GF-D8 (cell line): ENCODE results near the gene NCCRP1.

Experiments used
- DNase-seq: peaks from one replicate; lab custom pipeline; 2025; lab: John Stamatoyannopoulos, UW

The NCCRP1 gene

DNA sequence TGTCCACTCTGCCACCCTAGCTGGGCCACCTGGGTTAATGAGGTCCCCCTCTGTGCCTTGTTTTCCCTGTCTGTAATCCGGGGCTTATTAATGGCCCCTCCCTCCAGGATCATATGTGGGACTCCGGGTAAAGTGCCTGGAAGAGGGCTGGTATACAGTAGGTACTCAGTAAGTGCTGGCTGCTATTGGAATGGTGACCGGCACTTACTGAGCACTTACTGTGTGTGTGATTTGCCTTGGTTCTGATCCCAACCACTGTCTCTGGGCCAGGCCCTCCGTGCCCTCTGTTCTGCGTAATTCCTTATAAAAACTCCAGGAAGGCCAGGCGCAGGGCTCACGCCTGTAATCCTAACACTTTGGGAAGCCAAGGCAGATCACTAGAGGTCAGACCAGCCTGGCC lies 30.9 kb upstream of the NCCRP1 start:
- no peak for DNase-seq

DNA sequence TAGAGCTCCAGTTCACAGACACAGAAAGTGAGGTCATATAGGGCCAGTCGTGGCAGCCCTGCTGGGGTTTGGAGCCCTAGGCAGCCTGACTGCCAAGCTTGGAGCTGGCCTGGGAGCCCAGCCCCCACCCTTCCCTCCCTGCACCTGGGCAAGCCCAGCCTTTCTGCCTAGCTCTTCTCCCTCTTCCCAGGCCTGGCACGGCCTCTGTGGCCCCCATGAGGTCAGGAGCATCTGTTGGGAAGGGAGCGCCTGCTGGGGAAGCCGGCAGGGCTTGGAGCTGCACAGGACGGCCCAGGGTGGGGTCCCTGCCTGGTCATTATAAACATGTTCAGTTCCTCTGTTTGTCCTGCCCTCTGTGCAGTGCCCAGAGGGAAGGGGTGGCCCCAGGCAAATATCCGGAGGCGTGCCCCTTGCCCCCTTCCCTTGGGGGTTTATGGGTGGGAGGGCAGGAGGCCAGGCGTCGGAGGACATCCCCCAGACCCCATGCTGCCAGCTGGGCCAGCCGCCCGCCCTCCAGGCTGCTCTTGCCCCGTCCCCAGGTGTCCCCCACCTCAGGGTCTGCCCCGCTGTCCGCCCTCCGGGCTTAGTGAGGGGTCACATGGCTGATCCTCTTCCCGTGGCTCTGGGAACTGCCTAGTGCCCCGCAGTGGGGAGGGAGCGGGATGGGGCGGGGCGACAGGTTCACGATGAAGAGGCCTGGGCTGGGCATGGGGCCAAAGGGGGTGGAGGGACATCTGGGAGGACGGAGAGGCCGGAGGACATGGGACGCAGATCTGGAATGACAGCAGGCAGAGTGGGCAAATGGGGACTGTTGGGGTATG lies 30.0 kb upstream of the NCCRP1 start:
- no peak for DNase-seq

DNA sequence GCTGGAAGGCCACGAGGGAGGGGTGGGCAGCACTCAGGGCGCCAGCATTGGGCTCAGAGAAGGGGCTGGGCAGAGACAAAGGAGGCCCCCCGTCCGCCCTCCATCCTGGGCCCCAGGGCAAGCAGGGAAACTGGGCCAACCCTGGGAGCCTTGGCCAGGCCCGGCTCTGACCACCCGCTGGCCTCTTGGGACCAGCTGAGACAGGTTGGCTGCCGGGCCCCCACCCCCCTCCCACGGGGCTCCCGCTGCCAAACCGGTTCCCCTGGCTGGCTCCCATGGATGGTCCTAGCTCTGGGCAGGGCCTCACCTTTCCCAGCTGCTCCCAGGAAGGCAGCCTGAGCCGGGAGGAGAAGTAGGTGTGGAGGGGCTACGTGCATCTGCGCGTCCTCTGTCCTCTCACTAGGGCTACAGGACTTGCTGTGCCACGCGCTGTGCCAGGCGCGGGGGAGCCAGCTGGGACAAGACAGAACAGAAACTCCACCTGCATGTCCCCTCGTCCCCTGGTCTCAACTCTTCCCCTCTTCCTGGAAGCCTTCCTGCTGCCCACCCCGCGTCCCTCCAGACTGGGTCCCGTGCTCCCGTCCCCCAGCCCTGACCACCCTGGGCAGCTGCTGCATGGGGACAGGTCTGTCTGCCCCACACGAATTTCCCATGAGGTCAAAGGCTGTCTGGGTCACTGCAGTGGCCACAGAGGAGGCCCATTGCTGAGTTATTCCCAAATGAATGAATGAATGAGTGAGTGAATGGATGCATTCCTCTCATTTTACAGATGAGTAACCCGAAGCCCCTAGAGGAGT lies 29.1 kb upstream of the NCCRP1 start:
- DNase-seq: no peak

DNA sequence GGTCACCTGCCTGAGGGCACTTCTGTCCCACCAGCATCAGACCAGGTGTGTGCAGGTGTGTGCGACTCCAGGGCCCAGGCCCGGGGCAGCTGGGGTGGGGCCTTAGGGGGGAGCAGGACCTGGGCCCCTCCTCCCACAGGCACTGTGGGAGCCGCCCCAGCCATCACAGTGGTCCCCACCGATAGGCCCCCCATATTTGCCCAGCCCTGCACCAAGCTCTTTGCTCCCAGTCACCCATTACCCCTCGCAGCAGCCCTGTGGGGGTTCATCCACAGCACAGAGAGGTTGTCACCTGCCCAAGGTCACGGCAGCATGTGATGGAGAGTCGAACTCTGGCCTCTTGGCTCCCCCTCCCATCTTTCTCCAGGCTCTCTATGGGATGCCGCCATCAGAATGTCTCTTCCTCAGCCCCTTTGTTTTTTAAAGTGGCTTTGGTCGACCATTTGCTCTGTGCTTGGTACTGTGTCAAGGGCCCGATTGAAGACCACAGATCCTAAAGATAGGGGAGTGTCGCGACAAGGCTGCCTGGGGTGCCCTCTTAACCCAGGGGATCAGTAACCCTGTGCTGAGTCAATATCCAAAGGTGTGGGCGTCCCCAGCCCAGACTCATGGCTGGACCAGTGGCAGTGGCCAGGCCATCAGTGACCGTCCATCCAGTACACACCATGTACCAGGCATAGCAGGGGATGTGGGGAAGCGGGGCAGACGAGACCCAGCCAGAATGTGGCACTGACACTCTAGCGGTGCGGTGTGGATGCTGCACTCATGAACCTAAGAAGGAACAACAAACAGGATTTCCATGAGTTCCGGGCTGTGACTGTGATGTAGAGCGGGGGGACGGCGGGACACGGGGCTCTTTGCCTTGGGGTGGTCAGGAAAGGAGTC lies 28.3 kb upstream of the NCCRP1 start:
- DNase-seq: no peak

DNA sequence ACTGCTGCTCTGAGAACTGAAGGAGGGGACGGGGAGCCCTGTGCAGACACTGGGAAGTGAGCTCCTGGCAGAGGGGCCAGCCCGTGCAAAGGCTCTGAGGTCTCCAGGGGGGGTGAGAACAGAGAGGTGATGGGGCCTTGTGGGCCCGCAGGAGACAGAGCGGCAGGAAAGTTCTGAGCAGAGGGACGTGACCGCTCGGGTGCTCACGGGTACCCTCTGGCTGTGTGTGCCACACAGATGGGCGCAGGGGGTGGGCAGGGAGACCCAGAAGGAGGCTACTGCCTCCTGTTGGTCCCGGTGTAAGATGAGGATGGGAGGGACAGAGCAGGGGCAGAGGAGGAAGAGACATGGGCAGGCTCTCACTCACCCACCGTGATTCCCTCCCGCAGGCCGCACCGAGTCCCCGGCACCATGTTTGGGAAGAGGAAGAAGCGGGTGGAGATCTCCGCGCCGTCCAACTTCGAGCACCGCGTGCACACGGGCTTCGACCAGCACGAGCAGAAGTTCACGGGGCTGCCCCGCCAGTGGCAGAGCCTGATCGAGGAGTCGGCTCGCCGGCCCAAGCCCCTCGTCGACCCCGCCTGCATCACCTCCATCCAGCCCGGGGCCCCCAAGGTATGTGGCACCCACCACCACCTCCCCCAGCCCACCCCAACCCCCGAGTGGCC lies 27.5 kb upstream of the NCCRP1 start:
- no peak for DNase-seq

DNA sequence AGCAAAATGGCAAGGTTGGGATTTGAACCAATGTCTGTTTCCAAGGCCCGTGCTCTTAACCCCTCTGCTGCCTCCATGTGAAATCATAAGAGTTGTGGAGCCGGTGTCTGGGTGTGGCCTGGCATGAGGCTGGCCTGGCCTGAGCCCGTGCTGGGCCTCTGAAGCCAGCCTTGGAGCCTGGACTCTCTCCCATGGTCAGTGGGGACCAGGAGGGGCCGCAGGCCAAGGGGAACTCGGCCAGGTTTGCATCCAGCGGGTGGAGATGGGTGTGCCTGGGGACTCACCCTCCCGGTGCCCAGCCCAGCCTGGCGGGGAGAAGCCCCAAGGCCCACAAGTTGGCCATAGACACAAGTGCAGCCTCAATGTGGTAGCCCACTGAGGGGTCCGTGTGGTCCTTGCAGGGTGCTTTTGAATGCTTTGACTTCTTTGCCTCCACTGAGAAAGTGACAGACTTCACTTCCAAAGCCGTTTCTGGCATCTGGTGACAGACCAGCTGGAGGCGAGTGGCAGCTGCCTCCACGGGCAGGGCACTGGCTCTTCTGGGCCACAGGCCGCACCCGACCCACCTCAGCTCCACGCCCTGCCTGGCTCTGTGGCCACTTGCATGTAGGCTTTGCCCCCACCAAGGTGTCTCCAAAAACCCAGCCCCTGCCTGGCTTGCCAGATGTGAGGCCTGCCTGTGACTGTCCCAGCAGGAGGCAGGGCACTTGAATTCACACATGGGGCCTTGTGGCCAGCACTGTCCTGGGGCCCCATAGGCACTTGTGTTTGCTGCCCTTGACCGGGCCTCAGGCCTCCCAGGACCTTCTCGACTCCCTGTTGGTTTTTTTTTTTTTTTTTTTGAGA lies 26.2 kb upstream of the NCCRP1 start:
- DNase-seq: no peak

DNA sequence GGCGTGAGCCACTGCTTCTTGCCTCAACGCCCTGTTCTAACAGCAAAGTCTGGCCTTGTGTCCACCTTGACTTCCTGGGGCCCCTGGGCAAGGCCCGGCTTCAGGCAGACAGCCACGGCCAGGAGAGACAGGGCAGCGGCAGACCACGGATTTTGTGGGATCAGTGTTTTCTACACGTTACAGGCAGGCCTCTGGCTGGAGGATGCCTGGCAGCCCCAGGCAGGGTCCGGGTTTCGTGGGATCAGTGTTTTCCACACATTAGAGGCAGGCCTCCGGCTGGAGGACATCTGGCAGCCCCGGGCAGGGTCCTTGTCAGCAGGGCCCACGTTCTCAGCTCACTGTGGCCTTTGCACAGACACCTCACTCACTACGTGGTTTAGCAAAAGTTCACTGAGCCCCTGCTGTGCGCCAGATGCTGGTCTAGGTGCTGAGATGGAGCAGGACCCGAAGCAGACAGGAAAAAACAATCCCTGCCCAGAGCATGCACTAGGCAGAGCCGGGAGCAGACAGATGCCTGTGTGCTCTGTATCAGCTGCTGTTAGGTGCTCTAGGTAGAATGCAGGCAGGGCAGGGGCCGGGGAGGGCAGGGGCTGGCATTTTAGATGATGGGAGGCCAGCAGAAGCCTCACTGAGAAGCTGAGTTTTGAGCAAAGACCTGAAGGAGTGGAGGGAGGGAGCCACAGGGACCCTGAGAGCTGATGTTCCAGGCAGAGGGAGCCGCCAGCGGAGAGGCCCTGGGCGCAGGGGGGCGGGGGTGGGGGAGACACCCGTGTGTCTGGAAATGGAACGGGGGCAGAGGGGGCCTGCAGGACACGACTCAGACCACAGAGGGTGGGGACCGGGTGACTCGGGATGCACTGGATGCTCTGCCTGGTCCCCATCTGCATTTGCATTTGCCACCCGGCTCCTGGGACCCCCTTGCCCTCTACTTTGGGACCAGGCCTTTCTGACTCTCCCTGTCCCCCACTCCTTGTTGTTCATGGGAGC lies 25.0 kb upstream of the NCCRP1 start:
- no peak for DNase-seq

DNA sequence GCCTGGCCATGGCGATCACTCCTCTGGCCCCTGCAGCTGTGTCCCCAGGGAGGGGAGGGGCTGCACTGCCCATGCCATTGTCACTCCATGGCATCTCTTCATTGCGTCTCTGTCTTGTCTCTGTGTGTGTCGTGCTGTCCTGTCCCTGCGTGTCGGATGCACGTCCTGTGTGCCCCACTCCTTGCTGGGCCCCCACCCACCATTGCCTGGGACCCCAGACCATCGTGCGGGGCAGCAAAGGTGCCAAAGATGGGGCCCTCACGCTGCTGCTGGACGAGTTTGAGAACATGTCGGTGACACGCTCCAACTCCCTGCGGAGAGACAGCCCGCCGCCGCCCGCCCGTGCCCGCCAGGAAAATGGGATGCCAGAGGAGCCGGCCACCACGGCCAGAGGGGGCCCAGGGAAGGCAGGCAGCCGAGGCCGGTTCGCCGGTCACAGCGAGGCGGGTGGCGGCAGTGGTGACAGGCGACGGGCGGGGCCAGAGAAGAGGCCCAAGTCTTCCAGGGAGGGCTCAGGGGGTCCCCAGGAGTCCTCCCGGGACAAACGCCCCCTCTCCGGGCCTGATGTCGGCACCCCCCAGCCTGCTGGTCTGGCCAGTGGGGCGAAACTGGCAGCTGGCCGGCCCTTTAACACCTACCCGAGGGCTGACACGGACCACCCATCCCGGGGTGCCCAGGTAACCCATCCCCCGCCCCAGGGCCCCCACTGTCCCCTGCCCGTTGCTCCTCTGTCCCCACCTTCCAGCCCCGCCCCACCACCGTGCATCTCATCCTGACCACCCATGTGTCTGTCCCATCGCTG lies 23.9 kb upstream of the NCCRP1 start:
- DNase-seq: no peak

DNA sequence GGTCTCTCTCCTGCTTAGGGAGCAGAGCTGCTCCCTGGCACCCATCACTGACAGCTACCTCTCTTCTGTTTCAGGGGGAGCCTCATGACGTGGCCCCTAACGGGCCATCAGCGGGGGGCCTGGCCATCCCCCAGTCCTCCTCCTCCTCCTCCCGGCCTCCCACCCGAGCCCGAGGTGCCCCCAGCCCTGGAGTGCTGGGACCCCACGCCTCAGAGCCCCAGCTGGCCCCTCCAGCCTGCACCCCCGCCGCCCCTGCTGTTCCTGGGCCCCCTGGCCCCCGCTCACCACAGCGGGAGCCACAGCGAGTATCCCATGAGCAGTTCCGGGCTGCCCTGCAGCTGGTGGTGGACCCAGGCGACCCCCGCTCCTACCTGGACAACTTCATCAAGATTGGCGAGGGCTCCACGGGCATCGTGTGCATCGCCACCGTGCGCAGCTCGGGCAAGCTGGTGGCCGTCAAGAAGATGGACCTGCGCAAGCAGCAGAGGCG lies 23.2 kb upstream of the NCCRP1 start:
- DNase-seq: no peak

DNA sequence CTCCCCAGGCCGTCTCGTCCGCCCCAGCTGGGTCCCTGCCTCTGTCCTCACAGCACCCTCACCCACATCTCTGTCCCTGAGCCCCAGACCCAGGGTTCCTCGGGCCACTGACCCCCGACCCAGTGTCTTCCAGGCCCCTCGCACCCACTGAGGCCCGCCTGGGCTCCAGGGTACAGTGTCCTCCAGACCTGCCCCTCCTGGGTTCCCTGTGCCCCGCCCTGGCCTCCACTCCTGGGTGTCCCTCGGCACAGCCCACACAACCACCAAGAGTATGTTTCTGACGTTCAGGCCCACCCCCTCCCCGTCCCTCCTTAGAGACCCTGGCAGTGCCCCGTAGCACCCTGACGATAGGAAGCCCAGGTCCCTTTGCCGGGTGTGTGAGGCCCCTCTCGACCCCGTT lies 22.6 kb upstream of the NCCRP1 start:
- no peak for DNase-seq

DNA sequence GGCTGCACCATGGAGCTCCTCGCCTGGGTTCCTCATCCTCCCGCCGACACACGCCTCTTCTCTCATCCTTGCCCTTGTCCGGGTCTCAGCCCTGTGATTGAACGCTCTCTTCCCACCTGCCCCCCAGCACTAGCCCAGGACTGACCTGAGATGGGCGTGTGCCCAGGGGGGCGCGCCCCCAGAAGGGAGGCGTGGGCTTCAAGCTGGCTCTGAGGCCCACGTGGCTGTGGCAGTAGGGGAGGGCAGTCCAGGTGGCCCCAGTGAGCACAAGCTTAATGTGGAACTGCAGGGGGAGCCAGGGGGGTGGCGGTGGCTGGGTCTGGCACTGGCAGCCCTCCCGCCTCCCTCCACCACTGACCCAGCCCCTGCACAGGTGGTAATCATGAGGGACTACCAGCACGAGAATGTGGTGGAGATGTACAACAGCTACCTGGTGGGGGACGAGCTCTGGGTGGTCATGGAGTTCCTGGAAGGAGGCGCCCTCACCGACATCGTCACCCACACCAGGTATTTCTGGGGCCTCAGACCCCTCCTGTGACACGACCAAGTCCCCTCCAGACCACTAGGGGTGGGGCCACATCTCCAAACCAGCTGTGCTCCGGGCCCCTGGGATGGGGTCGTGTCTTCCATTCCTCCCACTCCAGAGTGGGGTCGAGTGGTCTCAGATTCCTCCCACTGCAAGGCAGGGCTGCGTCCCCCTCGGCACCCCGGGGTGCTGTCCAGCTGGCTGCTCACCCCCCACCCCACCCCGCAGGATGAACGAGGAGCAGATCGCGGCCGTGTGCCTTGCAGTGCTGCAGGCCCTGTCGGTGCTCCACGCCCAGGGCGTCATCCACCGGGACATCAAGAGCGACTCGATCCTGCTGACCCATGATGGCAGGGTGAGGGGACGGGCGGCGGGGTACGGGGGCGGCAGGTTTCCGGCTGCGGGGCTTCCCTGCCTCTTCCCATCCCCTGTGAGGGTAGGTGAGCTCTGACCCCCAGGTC lies 21.9 kb upstream of the NCCRP1 start:
- no peak for DNase-seq

DNA sequence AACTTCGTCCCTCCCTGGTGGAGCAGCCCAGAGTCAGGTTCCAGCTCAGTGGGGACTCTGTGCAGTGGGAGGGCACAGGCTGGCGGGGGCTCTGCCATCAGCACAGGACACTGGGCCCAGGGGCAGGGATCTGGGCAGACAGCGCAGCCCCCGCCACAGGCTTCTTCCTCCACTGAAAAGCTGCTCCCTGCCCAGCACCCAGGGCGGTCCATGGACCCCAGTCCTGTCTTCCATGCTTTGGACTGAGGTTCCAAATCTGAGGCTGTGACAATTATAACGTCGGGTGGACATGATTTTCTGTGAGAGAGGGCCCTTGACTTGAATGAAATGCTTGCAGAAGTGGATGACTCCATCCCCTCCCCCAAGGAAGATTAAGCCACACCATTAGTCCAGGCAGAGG lies 21.2 kb upstream of the NCCRP1 start:
- DNase-seq: no peak

DNA sequence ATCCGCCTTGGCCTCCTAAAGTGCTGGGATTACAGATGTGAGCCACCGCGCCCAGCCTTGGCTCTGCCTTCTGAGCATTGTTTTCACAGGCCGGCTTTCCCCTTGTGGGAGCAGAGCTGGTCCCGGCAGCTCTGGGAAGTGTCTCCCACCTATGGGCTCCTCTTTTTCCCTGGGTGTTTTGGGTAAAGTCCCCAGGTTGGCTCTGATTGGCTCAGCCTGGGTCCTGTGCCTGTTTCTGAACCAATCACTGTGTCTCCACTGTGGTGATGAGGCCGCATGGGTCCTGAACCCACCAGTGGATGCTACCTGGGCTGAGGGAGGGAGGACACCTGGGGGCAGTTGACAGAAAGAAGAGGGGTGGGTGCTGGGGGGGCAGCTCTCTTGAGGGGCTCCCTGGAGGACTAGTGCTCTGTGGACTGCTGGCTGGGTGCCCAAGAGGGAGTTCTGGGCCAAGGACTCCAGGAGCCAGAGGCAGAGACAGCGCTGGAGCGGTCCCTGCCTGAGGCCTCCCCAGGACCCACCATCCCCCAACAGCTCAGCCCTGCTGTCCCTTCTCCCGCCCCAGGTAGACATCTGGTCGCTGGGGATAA lies 19.6 kb upstream of the NCCRP1 start:
- DNase-seq: no peak

DNA sequence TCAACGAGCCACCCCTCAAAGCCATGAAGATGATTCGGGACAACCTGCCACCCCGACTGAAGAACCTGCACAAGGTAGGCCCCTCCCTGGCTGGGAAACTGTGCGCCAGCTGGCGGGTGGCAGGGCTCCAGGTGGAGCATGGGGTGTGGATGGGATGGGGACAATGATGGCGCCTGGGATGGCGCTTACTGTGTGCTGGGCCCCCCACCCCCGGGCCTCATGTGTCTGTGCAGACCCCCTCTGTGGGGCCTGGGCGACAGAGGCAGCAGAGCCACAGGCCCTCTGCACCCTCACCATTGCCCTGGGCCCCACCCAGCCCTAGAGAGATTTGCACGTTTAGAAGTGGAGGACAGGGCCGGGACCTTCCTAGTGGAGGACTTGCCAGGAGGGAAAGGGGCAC lies 19.0 kb upstream of the NCCRP1 start:
- DNase-seq: no peak

DNA sequence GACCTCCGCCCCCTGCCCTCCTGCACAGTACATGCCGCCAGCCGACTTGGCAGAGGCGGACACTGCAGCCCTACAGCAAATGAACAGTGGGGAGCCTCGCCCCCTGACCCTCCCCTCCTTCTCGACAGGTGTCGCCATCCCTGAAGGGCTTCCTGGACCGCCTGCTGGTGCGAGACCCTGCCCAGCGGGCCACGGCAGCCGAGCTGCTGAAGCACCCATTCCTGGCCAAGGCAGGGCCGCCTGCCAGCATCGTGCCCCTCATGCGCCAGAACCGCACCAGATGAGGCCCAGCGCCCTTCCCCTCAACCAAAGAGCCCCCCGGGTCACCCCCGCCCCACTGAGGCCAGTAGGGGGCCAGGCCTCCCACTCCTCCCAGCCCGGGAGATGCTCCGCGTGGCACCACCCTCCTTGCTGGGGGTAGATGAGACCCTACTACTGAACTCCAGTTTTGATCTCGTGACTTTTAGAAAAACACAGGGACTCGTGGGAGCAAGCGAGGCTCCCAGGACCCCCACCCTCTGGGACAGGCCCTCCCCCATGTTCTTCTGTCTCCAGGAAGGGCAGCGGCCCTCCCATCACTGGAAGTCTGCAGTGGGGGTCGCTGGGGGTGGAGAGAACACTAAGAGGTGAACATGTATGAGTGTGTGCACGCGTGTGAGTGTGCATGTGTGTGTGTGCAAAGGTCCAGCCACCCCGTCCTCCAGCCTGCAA lies 18.3 kb upstream of the NCCRP1 start:
- DNase-seq: no peak

DNA sequence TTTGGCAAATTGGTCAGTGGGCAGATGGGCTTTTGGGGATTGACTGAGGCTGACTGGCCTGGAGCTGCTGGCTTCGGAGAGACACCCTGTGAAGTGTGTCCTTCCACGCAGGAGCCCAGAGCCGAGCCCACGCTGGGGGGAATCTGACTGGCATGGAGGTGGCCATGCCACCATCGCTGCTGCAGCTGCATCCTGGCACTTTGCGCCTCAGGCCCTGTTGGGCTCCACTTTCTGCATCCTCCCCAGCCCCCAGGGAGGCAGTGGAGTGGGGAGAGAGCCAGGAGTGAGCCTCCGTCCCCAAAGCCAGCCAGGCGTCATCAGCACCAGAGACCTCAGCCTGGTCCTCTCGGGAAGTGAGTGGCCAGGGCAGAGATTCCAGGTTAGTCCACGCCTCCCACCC lies 17.0 kb upstream of the NCCRP1 start:
- no peak for DNase-seq
